Sigmoid colon (tissue), 4 donors: ENCODE results near the gene USP7.

ENCODE experiments used
- CTCF ChIP-seq, 4 experiments: fragments of 450-650 bp in 3 of 4; fragments of 200-600 bp in 1 of 4; IDR thresholded peaks; one replicate each; pipeline ENCODE4 v1.5.1; 2016 to 2019; ENCODE audit warnings: antibody characterized with exemption in 4 of 4, mild to moderate bottlenecking in 3 of 4, moderate library complexity in 2 of 4
- EP300 ChIP-seq, 4 donors: sonication (generic); formaldehyde crosslinking; IDR thresholded peaks; one replicate each; pipeline ENCODE4 v1.6.1; 2017; ENCODE audit warnings: antibody characterized with exemption in 4 of 4
- POLR2A ChIP-seq, 2 donors: fragments of 450-650 bp; IDR thresholded peaks; one replicate each; pipeline ENCODE4 v1.6.1; 2016; ENCODE audit warnings: antibody characterized with exemption in 2 of 2, mild to moderate bottlenecking in 2 of 2, moderate library complexity in 2 of 2
- POLR2AphosphoS5 ChIP-seq, 4 donors: sonication (generic); formaldehyde crosslinking; IDR thresholded peaks; one replicate each; pipeline ENCODE4 v1.6.1; 2017; ENCODE audit warnings: antibody characterized with exemption in 4 of 4

- TF ChIP-seq CTCF (IDR thresholded peaks at IDR 0.05) (no peak), POLR2A (IDR thresholded peaks at IDR 0.05) (no peak), EP300 (IDR thresholded peaks at IDR 0.05) (no peak), POLR2AphosphoS5 (IDR thresholded peaks at IDR 0.05) (no peak)
These were observed 40.1 kb upstream of the USP7 start for GRCh38 chr16:9003763-9004162.
